Brain microvascular endothelial cell (primary cell): ENCODE data around the gene MYO5A.

ENCODE experiments used
- DNase-seq: peaks from one replicate; pipeline ENCODE4 v3.0.0-alpha.2; 2020
- H3K27ac ChIP-seq: fragments of 250-450 bp; sonication (Bioruptor Pico); 2 replicates; pipeline ENCODE4 v1.5.1; 2020; ENCODE audit warnings: mild to moderate bottlenecking, moderate library complexity
- H3K27me3 ChIP-seq: fragments of 250-450 bp; sonication (Bioruptor Pico); replicated peaks from 2 replicates; pipeline ENCODE4 v1.5.1; 2020; ENCODE audit warnings: mild to moderate bottlenecking
- H3K36me3 ChIP-seq: fragments of 250-450 bp; sonication (Bioruptor Pico); replicated peaks from 2 replicates; pipeline ENCODE4 v1.5.1; 2020; ENCODE audit warnings: mild to moderate bottlenecking
- H3K4me3 ChIP-seq: 2 replicates; pipeline ENCODE4 v1.5.1; 2011; ENCODE audit warnings: low read depth, mild to moderate bottlenecking, control low read depth, low read length, moderate library complexity
- in situ Hi-C: cut with HindIII; loops from 2 replicates; pipeline ENCODE4 v1.10.0; 2017; ENCODE audit warnings: low sequenced_read_pairs, low pct_ligation_motif_present
- TF ChIP-seq, protein P1 (sequence below): IDR thresholded peaks from 2 replicates; pipeline ENCODE4 v1.5.1; 2011; ENCODE audit warnings: low read depth, mild to moderate bottlenecking, moderate library complexity, low read length, control low read depth, inconsistent platforms; ENCODE audit errors: missing control alignments

Gene MYO5A

DNA sequence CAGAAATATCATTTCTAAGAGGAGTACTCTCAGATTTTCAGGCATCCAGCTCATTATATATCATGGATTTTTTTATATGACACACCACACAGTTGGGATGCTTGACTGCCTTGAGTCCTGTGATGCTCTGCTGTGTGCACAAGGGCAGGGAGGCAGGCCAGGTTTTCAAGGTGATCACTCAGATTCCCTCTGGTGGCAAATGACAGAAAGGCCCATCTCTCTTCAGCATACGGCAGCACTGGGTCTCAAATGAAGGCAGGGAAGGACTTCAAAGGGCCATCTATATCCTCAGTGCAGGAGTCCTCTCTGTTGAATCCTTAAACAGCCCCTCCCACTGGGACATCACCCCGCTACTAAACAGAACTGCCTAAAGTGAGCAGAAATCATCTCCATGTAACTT is 178.3 kb downstream of the MYO5A start:
- Histone ChIP-seq H3K27ac (no peak overlapping the region), H3K36me3 (peaks cover 6% of the 10 kb centered on the region), H3K27me3 (no peaks in the 10 kb centered on the region), H3K4me3 (no peak overlapping the region)
- TF ChIP-seq, protein P1, sequence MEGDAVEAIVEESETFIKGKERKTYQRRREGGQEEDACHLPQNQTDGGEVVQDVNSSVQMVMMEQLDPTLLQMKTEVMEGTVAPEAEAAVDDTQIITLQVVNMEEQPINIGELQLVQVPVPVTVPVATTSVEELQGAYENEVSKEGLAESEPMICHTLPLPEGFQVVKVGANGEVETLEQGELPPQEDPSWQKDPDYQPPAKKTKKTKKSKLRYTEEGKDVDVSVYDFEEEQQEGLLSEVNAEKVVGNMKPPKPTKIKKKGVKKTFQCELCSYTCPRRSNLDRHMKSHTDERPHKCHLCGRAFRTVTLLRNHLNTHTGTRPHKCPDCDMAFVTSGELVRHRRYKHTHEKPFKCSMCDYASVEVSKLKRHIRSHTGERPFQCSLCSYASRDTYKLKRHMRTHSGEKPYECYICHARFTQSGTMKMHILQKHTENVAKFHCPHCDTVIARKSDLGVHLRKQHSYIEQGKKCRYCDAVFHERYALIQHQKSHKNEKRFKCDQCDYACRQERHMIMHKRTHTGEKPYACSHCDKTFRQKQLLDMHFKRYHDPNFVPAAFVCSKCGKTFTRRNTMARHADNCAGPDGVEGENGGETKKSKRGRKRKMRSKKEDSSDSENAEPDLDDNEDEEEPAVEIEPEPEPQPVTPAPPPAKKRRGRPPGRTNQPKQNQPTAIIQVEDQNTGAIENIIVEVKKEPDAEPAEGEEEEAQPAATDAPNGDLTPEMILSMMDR: no peak
- DNase-seq: no peak
- in situ Hi-C loops: no loop called here

DNA sequence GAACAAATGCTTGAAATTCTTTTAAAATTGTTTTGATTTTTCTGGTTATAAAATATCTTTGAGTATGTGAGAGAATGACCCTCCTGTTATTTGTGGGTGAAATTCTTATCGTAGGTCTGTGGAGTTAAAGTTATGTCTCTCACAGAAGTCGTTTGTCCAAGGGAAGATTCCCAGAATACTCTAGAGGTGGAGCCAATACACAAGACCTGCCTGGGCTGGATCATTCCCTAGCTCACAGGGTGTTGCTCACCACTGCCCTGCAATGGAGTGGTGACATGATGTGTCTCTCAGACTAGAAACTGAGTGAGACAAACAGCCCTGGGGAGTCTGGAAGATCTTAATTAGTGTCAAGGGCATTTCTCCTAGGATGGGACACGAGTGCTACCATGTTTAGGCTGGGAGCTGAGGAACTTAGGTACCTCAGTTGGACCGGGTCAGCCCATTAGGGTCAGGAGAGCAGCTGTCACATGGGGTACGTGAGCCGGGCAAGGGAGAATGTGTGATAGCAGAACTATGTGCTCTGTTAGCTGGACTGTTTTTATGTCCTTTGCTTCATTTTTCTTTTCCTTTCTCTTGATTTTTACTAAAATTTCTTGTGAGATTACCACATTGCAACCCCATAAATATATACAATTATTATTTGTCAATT is 179.5 kb downstream of the MYO5A start:
- TF ChIP-seq, protein P1: no peak

GRCh38 chr15:52348056-52348745 is 180.5 kb downstream of the MYO5A start:
- in situ Hi-C loops: no loop called here
- peak; percentile 63 for DNase-seq
- peaks cover 6% of the 10 kb centered on the region for H3K36me3 ChIP-seq
- no peak overlapping the region for H3K27ac ChIP-seq
- TF ChIP-seq, protein P1: no peak
- H3K4me3 ChIP-seq: no peak overlapping the region
- H3K27me3 ChIP-seq: no peaks in the 10 kb centered on the region

More for the DNA sequence above, 179.5 kb downstream of the MYO5A start:
- in situ Hi-C loops: no loop called here
- DNase-seq: peak; percentile 47
- Histone ChIP-seq H3K27ac (peak overlapping the region; percentile 35), H3K27me3 (no peaks in the 10 kb centered on the region), H3K36me3 (peaks cover 6% of the 10 kb centered on the region), H3K4me3 (no peak overlapping the region)

DNA sequence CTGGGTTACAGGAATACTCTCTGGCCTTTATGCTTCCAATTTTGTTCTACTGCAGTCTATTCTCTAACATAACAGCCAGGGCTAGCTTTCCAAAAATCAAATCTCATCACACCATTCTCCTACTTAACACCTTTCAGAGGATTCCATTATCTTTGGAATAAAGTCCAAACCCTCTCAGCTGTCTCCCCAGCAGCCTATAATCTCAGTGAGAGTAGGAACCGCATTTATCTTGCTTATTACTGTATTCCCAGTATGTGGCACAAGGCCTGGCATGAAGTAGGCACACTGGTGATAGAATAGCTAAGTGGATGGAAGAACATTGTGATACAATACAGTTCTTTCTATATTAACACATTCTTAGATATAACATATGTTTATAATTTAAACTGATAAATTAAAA is 184.1 kb downstream of the MYO5A start:
- Histone ChIP-seq H3K27me3 (no peaks in the 10 kb centered on the region), H3K4me3 (no peak overlapping the region), H3K36me3 (peaks cover 2% of the 10 kb centered on the region), H3K27ac (no peak overlapping the region)
- TF ChIP-seq, protein P1: no peak
- DNase-seq: no peak
- in situ Hi-C loops: no loop called here

DNA sequence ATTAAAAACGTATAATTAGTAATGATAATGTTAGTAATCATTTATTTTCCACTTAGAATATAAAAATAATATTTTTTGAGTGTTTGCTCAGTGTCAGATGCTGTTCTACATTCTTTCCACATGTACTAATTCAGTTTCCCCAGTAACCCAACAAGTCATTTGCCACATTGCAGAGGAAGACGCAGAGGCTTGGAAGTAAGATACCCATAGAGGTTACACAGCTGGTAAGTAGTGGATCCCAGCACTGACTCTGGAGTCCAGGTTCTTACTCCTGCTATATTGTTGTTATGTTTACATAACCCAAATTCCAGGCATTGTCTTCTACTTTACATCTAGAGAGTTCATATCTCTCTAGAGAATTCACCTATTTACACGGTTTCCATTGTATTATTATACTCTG is 184.8 kb downstream of the MYO5A start:
- in situ Hi-C loops: no loop called here
- Histone ChIP-seq H3K27ac (no peak overlapping the region), H3K27me3 (no peaks in the 10 kb centered on the region), H3K4me3 (no peak overlapping the region), H3K36me3 (peaks cover 2% of the 10 kb centered on the region)
- DNase-seq: peak; percentile 61
- TF ChIP-seq, protein P1: no peak

DNA sequence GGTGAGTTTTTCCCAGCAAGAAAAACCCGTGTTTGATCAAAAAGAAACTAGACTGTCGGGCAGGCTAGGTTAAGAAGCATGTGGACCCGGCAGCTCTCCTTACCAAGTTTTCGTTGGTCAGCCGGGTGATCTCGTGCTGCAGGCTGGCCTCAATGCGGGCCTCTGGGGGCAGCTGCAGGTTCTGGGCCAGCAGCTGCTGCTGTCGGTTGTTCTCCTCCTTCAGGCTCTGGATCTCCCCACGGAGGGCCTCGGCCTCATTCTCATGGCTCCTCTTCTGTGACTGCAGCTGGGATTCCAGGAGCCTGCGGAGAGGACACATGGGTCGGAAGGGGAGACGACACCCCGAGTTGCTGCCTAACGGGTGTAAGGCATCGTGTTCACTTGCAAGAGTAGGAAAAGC is 188.6 kb downstream of the MYO5A start:
- no peak for DNase-seq
- TF ChIP-seq, protein P1: no peak
- H3K27ac ChIP-seq: no peak overlapping the region

More for the DNA sequence above, 188.6 kb downstream of the MYO5A start:
- in situ Hi-C loops: no loop called here
- H3K27me3 ChIP-seq: no peaks in the 10 kb centered on the region
- peaks cover 2% of the 10 kb centered on the region for H3K36me3 ChIP-seq
- no peak overlapping the region for H3K4me3 ChIP-seq
